Body of pancreas (tissue), 4 donors: ENCODE data around the gene SECTM1.

ENCODE experiments used
- CTCF ChIP-seq, 7 experiments: fragments of 450-650 bp in 4 of 7; fragments of 200-600 bp in 3 of 7; sonication (generic) in 3 of 7; IDR thresholded peaks; one replicate each; pipeline ENCODE4 v1.5.1; 2016 to 2019; ENCODE audit warnings: antibody characterized with exemption in 7 of 7
- POLR2A ChIP-seq, 3 donors: fragments of 450-650 bp; IDR thresholded peaks; one replicate each; pipeline ENCODE4 v1.6.1; 2016; ENCODE audit warnings: antibody characterized with exemption in 3 of 3, mild to moderate bottlenecking in 2 of 3

- no peak for TF ChIP-seq CTCF (IDR thresholded peaks at IDR 0.05)
- TF ChIP-seq POLR2A (IDR thresholded peaks at IDR 0.05): no peak
Measured at GRCh38 chr17:82296511-82297279, 36.9 kb downstream of the SECTM1 start.
